Sigmoid colon (tissue), 4 donors: Measurements from ENCODE around the gene TMEM92.

ENCODE experiments used
- POLR2AphosphoS5 ChIP-seq, 4 donors: sonication (generic); formaldehyde crosslinking; IDR thresholded peaks; one replicate each; pipeline ENCODE4 v1.6.1; 2017; ENCODE audit warnings: antibody characterized with exemption in 4 of 4
- TF ChIP-seq, protein P1 (sequence below), 4 experiments: fragments of 450-650 bp in 3 of 4; fragments of 200-600 bp in 1 of 4; IDR thresholded peaks; one replicate each; pipeline ENCODE4 v1.5.1; 2016 to 2019; ENCODE audit warnings: antibody characterized with exemption in 4 of 4, mild to moderate bottlenecking in 3 of 4, moderate library complexity in 2 of 4

- TF ChIP-seq, protein P1, sequence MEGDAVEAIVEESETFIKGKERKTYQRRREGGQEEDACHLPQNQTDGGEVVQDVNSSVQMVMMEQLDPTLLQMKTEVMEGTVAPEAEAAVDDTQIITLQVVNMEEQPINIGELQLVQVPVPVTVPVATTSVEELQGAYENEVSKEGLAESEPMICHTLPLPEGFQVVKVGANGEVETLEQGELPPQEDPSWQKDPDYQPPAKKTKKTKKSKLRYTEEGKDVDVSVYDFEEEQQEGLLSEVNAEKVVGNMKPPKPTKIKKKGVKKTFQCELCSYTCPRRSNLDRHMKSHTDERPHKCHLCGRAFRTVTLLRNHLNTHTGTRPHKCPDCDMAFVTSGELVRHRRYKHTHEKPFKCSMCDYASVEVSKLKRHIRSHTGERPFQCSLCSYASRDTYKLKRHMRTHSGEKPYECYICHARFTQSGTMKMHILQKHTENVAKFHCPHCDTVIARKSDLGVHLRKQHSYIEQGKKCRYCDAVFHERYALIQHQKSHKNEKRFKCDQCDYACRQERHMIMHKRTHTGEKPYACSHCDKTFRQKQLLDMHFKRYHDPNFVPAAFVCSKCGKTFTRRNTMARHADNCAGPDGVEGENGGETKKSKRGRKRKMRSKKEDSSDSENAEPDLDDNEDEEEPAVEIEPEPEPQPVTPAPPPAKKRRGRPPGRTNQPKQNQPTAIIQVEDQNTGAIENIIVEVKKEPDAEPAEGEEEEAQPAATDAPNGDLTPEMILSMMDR (IDR thresholded peaks at IDR 0.05) = no peak
- no peak for TF ChIP-seq POLR2AphosphoS5 (IDR thresholded peaks at IDR 0.05)
These were observed 9.0 kb downstream of the TMEM92 start for GRCh38 chr17:50283246-50283645.
